ENCODE results near the gene RABGGTA. TPM values are rescaled to one million over a fixed set of nuclear protein-coding genes. Genes with fewer than 3 reads are reported as not detected.

The RABGGTA gene
- total RNA-seq, 6 experiments from 2014 or later: 11.5 to 28.3 (median 15.2) TPM

DNA sequence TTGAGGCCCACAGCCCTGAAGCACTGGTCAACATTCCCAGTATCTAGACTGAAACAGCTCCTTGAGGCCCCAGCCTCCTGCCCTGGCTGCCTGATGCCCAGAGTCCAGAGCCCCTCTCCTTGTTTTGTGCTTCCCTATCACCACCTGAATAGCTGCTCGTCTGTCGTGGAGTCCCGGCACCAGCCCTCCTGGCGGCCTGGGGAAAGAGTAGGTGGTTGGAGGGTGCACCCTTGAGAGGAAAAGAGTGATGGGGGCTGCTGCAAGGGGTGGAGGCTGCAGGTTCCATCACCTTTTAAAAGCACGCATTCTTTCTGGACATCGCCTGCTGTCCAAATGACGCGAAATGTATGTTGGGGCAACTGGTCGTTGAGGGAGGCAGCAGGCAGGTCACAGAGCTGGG, 3.2 kb downstream of the RABGGTA start:
- Histone ChIP-seq H3K4me3 (no peak overlapping the region), H3K4me1 (peaks cover 0 to 3% (median 1%) of the 10 kb centered on the region in 4 donors), H3K27me3 (no peaks in the 10 kb centered on the region), H3K36me3 (peaks cover 0 to 24% (median 5%) of the 10 kb centered on the region in 4 donors), H3K9me3 (no peaks in the 10 kb centered on the region), H3K27ac (no peak overlapping the region)
- WGBS (ENCODE audit: insufficient coverage, low coverage, low lambda C conversion rate, missing lambda C conversion rate): no CpG with 5 or more reads among the region's 9 CpGs
- intact Hi-C loops (cut with DNase I): no loop called here
- ATAC-seq (no peak), DNase-seq (peak in 1 of 3 donors; percentile 28)
- no peak for TF ChIP-seq POLR2A (IDR thresholded peaks at IDR 0.05)
- TF ChIP-seq, protein P1, sequence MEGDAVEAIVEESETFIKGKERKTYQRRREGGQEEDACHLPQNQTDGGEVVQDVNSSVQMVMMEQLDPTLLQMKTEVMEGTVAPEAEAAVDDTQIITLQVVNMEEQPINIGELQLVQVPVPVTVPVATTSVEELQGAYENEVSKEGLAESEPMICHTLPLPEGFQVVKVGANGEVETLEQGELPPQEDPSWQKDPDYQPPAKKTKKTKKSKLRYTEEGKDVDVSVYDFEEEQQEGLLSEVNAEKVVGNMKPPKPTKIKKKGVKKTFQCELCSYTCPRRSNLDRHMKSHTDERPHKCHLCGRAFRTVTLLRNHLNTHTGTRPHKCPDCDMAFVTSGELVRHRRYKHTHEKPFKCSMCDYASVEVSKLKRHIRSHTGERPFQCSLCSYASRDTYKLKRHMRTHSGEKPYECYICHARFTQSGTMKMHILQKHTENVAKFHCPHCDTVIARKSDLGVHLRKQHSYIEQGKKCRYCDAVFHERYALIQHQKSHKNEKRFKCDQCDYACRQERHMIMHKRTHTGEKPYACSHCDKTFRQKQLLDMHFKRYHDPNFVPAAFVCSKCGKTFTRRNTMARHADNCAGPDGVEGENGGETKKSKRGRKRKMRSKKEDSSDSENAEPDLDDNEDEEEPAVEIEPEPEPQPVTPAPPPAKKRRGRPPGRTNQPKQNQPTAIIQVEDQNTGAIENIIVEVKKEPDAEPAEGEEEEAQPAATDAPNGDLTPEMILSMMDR (IDR thresholded peaks at IDR 0.05): no peak

DNA sequence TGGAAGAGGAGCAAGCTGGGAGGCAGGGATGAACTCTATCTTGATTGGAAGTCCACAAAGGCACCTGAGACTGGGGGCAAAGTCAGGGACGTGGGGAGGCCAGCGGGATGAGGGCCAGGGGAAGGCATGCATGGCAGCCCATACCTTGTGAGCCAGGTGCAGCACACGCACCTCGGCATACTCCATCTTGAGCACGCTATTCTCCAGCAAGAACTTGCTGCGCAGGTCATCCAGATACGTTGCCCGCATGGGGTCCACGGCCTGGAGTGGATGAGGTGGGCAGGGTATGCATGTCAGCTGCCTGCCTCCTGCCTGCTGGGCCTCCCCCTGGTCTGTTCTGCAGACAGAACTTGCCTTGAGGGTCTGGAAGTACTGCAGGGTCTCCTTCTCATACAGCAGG, 3.9 kb downstream of the RABGGTA start:
- WGBS (ENCODE audit: insufficient coverage, low coverage, low lambda C conversion rate, missing lambda C conversion rate): no CpG with 5 or more reads among the region's 9 CpGs
- TF ChIP-seq POLR2A (IDR thresholded peaks at IDR 0.05): no peak
- TF ChIP-seq, protein P1 (IDR thresholded peaks at IDR 0.05): no peak
- intact Hi-C loops (cut with DNase I): no loop called here
- Histone ChIP-seq H3K36me3 (peaks cover 0 to 24% (median 5%) of the 10 kb centered on the region in 4 donors), H3K27ac (no peak overlapping the region), H3K27me3 (no peaks in the 10 kb centered on the region), H3K9me3 (no peaks in the 10 kb centered on the region), H3K4me3 (no peak overlapping the region), H3K4me1 (peaks cover 0 to 3% (median 0%) of the 10 kb centered on the region in 4 donors)
- DNase-seq (peak in 1 of 3 donors; percentile 43), ATAC-seq (no peak)

DNA sequence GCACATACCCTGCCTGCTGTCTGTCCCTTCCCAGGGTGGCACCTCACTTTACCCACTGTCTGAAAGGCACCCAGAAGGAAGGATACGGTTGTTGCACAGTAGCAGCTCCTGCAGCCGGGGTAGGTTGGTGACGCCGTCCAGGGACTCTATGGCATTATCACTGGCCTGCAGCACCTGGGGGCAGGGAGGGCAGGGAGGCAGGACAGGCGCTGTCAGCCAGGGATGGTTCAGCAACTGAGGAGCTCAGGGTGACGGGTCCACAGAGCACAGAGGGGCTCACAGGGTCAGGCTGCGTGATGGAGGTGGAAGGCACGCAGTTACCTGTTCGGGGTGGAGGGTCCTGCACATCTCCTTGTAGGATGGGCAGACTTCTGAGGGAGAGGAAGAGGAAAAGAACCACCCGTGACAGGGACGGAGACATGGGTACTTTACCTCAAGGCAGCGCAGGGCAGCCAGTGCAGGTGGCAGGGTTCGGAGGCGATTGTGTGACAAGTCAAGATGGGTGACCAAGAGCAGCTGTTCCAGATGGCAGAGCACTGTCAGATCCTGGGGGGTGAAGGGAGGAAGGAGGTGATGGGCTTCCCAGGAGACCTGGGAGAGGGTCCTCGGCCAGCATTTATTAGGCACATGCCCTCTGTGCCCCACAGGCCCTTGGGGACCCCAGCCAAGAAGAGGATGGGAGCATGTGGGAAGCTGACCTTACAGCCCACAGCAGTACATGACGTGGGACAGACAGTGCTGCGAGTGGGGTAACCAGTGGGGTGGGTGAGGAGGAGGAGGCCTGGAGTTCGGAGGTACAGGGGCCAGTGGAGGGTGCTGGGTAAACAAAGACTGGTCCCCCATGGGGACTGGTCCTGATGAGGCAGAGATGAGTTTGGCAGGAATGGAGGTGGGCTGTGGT, 4.8 kb downstream of the RABGGTA start:
- intact Hi-C loops (cut with DNase I): no loop called here
- Histone ChIP-seq H3K27ac (no peak overlapping the region), H3K4me1 (no peaks in the 10 kb centered on the region), H3K36me3 (peaks cover 0 to 24% (median 5%) of the 10 kb centered on the region in 4 donors), H3K9me3 (no peaks in the 10 kb centered on the region), H3K27me3 (no peaks in the 10 kb centered on the region), H3K4me3 (no peak overlapping the region)
- TF ChIP-seq, protein P1 (IDR thresholded peaks at IDR 0.05): no peak
- TF ChIP-seq POLR2A (IDR thresholded peaks at IDR 0.05): no peak
- ATAC-seq (no peak), DNase-seq (peak in 1 of 3 donors; percentile 45)
- 82% methylated on average over 10 of the region's 18 CpGs for WGBS (ENCODE audit: insufficient coverage, low coverage, low lambda C conversion rate, missing lambda C conversion rate)

DNA sequence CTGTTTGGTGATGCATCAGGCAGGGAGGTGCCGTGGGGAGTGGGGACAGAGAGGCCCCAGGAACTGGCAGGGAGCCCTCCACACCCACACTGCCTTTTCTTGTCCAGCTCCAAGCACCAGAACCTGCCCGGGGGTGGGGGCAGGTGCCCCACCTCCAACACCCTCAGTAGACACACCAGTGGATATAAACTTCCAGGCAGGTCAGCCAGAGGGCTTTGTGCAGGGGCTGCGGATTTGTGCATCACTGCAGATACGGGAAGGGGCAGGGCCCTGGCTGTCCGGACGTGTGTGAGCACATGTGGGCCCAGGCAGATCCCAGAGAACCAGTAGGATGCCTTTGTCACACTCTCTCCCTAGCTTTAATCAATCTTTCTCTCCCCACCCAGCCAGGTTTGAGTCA, 7.1 kb downstream of the RABGGTA start:
- no peaks in the 10 kb centered on the region for H3K9me3 ChIP-seq
- H3K4me3 ChIP-seq: no peak overlapping the region
- 80% methylated on average over 1 of the region's 6 CpGs for WGBS (ENCODE audit: insufficient coverage, low coverage, low lambda C conversion rate, missing lambda C conversion rate)
- ATAC-seq: no peak
- peaks cover 0 to 24% (median 5%) of the 10 kb centered on the region in 4 donors for H3K36me3 ChIP-seq
- DNase-seq: no peak
- H3K4me1 ChIP-seq: no peaks in the 10 kb centered on the region
- no peak overlapping the region for H3K27ac ChIP-seq
- TF ChIP-seq, protein P1 (IDR thresholded peaks at IDR 0.05): no peak
- TF ChIP-seq POLR2A (IDR thresholded peaks at IDR 0.05): no peak
- H3K27me3 ChIP-seq: no peaks in the 10 kb centered on the region
- intact Hi-C loops (cut with DNase I): no loop called here

Measured in right lobe of liver (tissue), 6 donors.